ENCODE data around the gene HLA-DMA.

The HLA-DMA gene

GRCh38 chr6:32974541-32975308 is 21.8 kb upstream of the HLA-DMA start:
- TF ChIP-seq NFIC (IDR thresholded peaks at IDR 0.05) (no peak), FOXM1 (IDR thresholded peaks at IDR 0.05; ENCODE audit: borderline replicate concordance, low read depth) (no peak), EGR1 (IDR thresholded peaks at IDR 0.05) (no peak), TAF1 (IDR thresholded peaks at IDR 0.05; ENCODE audit: low read depth) (no peak), CEBPB (IDR thresholded peaks at IDR 0.05) (no peak), MAX (IDR thresholded peaks at IDR 0.05) (no peak), EP300 (IDR thresholded peaks at IDR 0.05; ENCODE audit: borderline replicate concordance) (no peak), USF1 (IDR thresholded peaks at IDR 0.05) (no peak), TCF12 (IDR thresholded peaks at IDR 0.05; ENCODE audit: low read depth) (no peak), ZBTB7A (IDR thresholded peaks at IDR 0.05; ENCODE audit: low read depth) (no peak), REST (IDR thresholded peaks at IDR 0.05; ENCODE audit: low read depth) (no peak), CREB1 (IDR thresholded peaks at IDR 0.05; ENCODE audit: low read depth) (no peak), YY1 (IDR thresholded peaks at IDR 0.05; ENCODE audit: low read depth) (no peak), TEAD4 (IDR thresholded peaks at IDR 0.05) (no peak), RAD21 (IDR thresholded peaks at IDR 0.05; ENCODE audit: low read depth) (no peak)

- TF ChIP-seq RAD21 (IDR thresholded peaks at IDR 0.05; ENCODE audit: low read depth) (no peak), TCF12 (IDR thresholded peaks at IDR 0.05; ENCODE audit: low read depth) (no peak)
These were observed 21.1 kb upstream of the HLA-DMA start for GRCh38 chr6:32974016-32974333.

- no peak for TF ChIP-seq USF1 (IDR thresholded peaks at IDR 0.05)
- TF ChIP-seq ZBTB7A (IDR thresholded peaks at IDR 0.05; ENCODE audit: low read depth), result no peak
- no peak for TF ChIP-seq RAD21 (IDR thresholded peaks at IDR 0.05; ENCODE audit: low read depth)
- no peak for TF ChIP-seq TAF1 (IDR thresholded peaks at IDR 0.05; ENCODE audit: low read depth)
- TF ChIP-seq MAX (IDR thresholded peaks at IDR 0.05), result no peak
- TF ChIP-seq FOXM1 (IDR thresholded peaks at IDR 0.05; ENCODE audit: borderline replicate concordance, low read depth), result no peak
- TF ChIP-seq NFIC (IDR thresholded peaks at IDR 0.05), result no peak
- no peak for TF ChIP-seq EP300 (IDR thresholded peaks at IDR 0.05; ENCODE audit: borderline replicate concordance)
- TF ChIP-seq CEBPB (IDR thresholded peaks at IDR 0.05), result no peak
- TF ChIP-seq TCF12 (IDR thresholded peaks at IDR 0.05; ENCODE audit: low read depth), result no peak
- TF ChIP-seq CREB1 (IDR thresholded peaks at IDR 0.05; ENCODE audit: low read depth), result no peak
- TF ChIP-seq REST (IDR thresholded peaks at IDR 0.05; ENCODE audit: low read depth), result no peak
- TF ChIP-seq TEAD4 (IDR thresholded peaks at IDR 0.05), result no peak
These were observed 20.5 kb upstream of the HLA-DMA start for GRCh38 chr6:32973144-32974015.

GRCh38 chr6:32972353-32973143 is 19.7 kb upstream of the HLA-DMA start:
- TF ChIP-seq MAX (IDR thresholded peaks at IDR 0.05) (no peak), TAF1 (IDR thresholded peaks at IDR 0.05; ENCODE audit: low read depth) (peak; percentile 65; the same call in 1 of the 2 replicates), YY1 (IDR thresholded peaks at IDR 0.05; ENCODE audit: low read depth) (peak; percentile 78), RAD21 (IDR thresholded peaks at IDR 0.05; ENCODE audit: low read depth) (no peak), ZBTB7A (IDR thresholded peaks at IDR 0.05; ENCODE audit: low read depth) (peak; percentile 85; the same call in 1 of the 2 replicates), EGR1 (IDR thresholded peaks at IDR 0.05) (peak; percentile 6), TEAD4 (IDR thresholded peaks at IDR 0.05) (no peak; the same call in 1 of the 2 replicates)

Data from Ishikawa (cell line).